ENCODE data around the gene PLB1.
"Not testable (repeated sequence)": the region's sequence is repeated elsewhere in the genome, so short reads cannot be mapped to it uniquely, and the experiment has no call there.

Gene PLB1

GRCh38 chr2:28665041-28665704 is 169.3 kb downstream of the PLB1 start:
- Histone ChIP-seq H3K4me2 (ENCODE audit: low read depth, low read length) (no peak overlapping the region), H3K79me2 (ENCODE audit: low read length) (no peaks in the 10 kb centered on the region), H3K27ac (ENCODE audit: low read length) (no peak overlapping the region), H3K9me2 (replicated peaks; ENCODE audit: insufficient read depth, low read length) (no peaks in the 10 kb centered on the region), H3K4me3 (ENCODE audit: low read length) (no peak overlapping the region), H3K9ac (ENCODE audit: low read length) (no peak overlapping the region), H3K27me3 (replicated peaks; ENCODE audit: insufficient read depth, low read length) (no peaks in the 10 kb centered on the region), H3K4me1 (ENCODE audit: low read length) (no peaks in the 10 kb centered on the region), H2AFZ (ENCODE audit: low read length) (no peak overlapping the region), H4K20me1 (ENCODE audit: insufficient read depth, low read length) (no peaks in the 10 kb centered on the region), H3F3A (ENCODE audit: insufficient read depth, low read length) (no peaks in the 10 kb centered on the region), H3K9me3 (replicated peaks; ENCODE audit: insufficient read depth, low read length) (no peaks in the 10 kb centered on the region), H3K36me3 (replicated peaks; ENCODE audit: insufficient read depth, low read length) (no peaks in the 10 kb centered on the region)
- TF ChIP-seq CTCF (IDR thresholded peaks at IDR 0.05; ENCODE audit: low read length) (no peak), EZH2phosphoT487 (IDR thresholded peaks at IDR 0.05; ENCODE audit: low read length) (no peak), EZH2 (optimal IDR thresholded peaks at IDR 0.05; ENCODE audit: low read depth, low read length) (no peak)
- DNase-seq, result no peak

DNA sequence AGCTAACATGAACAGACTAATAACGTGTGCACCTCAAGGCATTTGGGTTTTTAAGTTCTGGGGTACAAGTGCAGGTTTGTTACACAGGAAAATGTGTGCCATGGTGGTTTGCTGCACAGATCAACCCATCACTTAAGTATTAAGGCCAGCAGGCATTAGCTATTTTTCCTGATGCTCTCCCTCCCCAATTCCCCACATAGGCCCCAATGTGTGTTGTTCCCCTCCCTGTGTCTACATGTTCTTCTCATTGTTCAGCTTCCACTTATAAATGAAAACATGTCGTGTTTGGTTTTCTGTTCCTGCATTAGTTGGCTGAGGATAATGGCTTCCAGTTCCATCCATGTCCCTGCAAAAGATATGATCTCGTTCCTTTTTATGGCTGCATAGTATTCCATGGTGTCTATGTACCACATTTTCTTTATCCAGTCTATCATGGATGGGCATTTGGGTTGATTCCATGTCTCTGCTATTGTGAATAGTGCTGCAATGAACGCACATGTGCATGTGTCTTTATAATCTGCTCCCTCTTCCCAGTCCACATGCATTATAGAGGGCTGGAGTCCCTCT is 170.0 kb downstream of the PLB1 start:
- H3K4me3 ChIP-seq (ENCODE audit: low read length); H3K4me2 ChIP-seq (ENCODE audit: low read depth, low read length); H3K9me3 ChIP-seq (replicated peaks; ENCODE audit: insufficient read depth, low read length); H3K4me1 ChIP-seq (ENCODE audit: low read length); H3K9me2 ChIP-seq (replicated peaks; ENCODE audit: insufficient read depth, low read length); H3F3A ChIP-seq (ENCODE audit: insufficient read depth, low read length); DNase-seq; H2AFZ ChIP-seq (ENCODE audit: low read length); H3K9ac ChIP-seq (ENCODE audit: low read length); H3K27me3 ChIP-seq (replicated peaks; ENCODE audit: insufficient read depth, low read length); H3K79me2 ChIP-seq (ENCODE audit: low read length); H4K20me1 ChIP-seq (ENCODE audit: insufficient read depth, low read length); H3K36me3 ChIP-seq (replicated peaks; ENCODE audit: insufficient read depth, low read length); H3K27ac ChIP-seq (ENCODE audit: low read length): not testable (repeated sequence)

DNA sequence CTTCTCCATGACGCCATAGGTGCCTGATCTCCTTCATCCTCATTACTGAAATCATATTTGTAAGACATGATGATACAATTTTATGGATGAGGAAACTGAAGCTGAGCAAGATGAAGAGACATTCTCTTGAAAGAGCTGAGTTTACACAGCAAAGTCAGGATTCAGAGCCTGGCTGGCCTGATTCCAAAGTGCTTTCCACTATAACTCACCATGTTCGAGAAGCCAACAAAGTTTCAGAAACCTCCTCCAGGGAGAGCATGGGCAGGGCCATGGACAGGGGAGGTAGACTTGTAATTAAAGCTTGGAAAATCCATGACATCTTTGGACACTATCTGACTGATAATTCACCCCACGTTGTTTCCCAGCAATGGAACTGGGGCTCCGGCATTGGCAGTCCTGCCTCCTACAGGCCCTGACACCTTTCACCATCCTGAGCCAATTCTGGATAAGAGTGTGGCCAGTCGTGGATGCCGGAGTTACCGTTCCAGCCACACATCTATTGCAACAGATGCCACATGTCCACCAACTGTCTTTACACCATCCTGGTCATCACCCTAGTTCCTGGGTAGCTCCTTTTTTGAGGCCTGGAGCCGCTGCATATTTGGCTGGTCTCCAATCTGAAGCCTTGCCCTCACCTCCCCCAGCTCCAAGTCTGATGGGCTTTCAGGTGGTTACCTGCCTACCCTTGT is 170.8 kb downstream of the PLB1 start:
- H3F3A ChIP-seq (ENCODE audit: insufficient read depth, low read length), result no peaks in the 10 kb centered on the region
- no peak for DNase-seq
- TF ChIP-seq CTCF (IDR thresholded peaks at IDR 0.05; ENCODE audit: low read length), result no peak
- no peak for TF ChIP-seq EZH2 (optimal IDR thresholded peaks at IDR 0.05; ENCODE audit: low read depth, low read length)
- TF ChIP-seq EZH2phosphoT487 (IDR thresholded peaks at IDR 0.05; ENCODE audit: low read length), result no peak
- no peak overlapping the region for H3K9ac ChIP-seq (ENCODE audit: low read length)
- no peaks in the 10 kb centered on the region for H3K27me3 ChIP-seq (replicated peaks; ENCODE audit: insufficient read depth, low read length)
- no peak overlapping the region for H2AFZ ChIP-seq (ENCODE audit: low read length)
- H3K9me3 ChIP-seq (replicated peaks; ENCODE audit: insufficient read depth, low read length), result no peaks in the 10 kb centered on the region
- no peak overlapping the region for H3K4me2 ChIP-seq (ENCODE audit: low read depth, low read length)
- no peak overlapping the region for H3K27ac ChIP-seq (ENCODE audit: low read length)
- H3K4me1 ChIP-seq (ENCODE audit: low read length), result no peaks in the 10 kb centered on the region
- H3K36me3 ChIP-seq (replicated peaks; ENCODE audit: insufficient read depth, low read length), result no peaks in the 10 kb centered on the region
- no peaks in the 10 kb centered on the region for H3K9me2 ChIP-seq (replicated peaks; ENCODE audit: insufficient read depth, low read length)
- H3K79me2 ChIP-seq (ENCODE audit: low read length), result no peaks in the 10 kb centered on the region
- no peak overlapping the region for H3K4me3 ChIP-seq (ENCODE audit: low read length)
- H4K20me1 ChIP-seq (ENCODE audit: insufficient read depth, low read length), result no peaks in the 10 kb centered on the region

- no peaks in the 10 kb centered on the region for H3K9me3 ChIP-seq (replicated peaks; ENCODE audit: insufficient read depth, low read length)
- H3K9ac ChIP-seq (ENCODE audit: low read length), result no peak overlapping the region
- DNase-seq, result no peak
- H3K9me2 ChIP-seq (replicated peaks; ENCODE audit: insufficient read depth, low read length), result no peaks in the 10 kb centered on the region
- no peak overlapping the region for H2AFZ ChIP-seq (ENCODE audit: low read length)
- H3F3A ChIP-seq (ENCODE audit: insufficient read depth, low read length), result no peaks in the 10 kb centered on the region
- H3K27me3 ChIP-seq (replicated peaks; ENCODE audit: insufficient read depth, low read length), result no peaks in the 10 kb centered on the region
- H3K4me2 ChIP-seq (ENCODE audit: low read depth, low read length), result no peak overlapping the region
- H3K4me3 ChIP-seq (ENCODE audit: low read length), result no peak overlapping the region
- H3K27ac ChIP-seq (ENCODE audit: low read length), result no peak overlapping the region
- H3K36me3 ChIP-seq (replicated peaks; ENCODE audit: insufficient read depth, low read length), result no peaks in the 10 kb centered on the region
- H3K4me1 ChIP-seq (ENCODE audit: low read length), result no peaks in the 10 kb centered on the region
- H3K79me2 ChIP-seq (ENCODE audit: low read length), result no peaks in the 10 kb centered on the region
- TF ChIP-seq CTCF (IDR thresholded peaks at IDR 0.05; ENCODE audit: low read length) (no peak), EZH2phosphoT487 (IDR thresholded peaks at IDR 0.05; ENCODE audit: low read length) (no peak), EZH2 (optimal IDR thresholded peaks at IDR 0.05; ENCODE audit: low read depth, low read length) (no peak)
- no peaks in the 10 kb centered on the region for H4K20me1 ChIP-seq (ENCODE audit: insufficient read depth, low read length)
Observed at GRCh38 chr2:28667261-28667660, 171.4 kb downstream of the PLB1 start.

Measured in MM.1S (cell line).